Posterior vena cava (tissue), 2 donors: ENCODE results near the gene SDK1. TPM values are rescaled to one million over a fixed set of nuclear protein-coding genes. Genes with fewer than 3 reads are reported as not detected.

Experiments
- DNase-seq: peaks from one replicate; pipeline ENCODE4 v3.0.0-alpha.2; 2020; ENCODE audit warnings: low spot score
- intact Hi-C, 2 donors: fragments of 100-400 bp; cut with DNase I; formaldehyde crosslinking; loops; one replicate each; pipeline versions ENCODE4 v1.14.1 to v1.14.2; 2022 to 2023
- total RNA-seq, 2 donors: library from RNA; stranded (reverse); fragmentation: NEBNext Ultra II Directional; extraction: Animal tissue kit (Norgen Biotek cat#: 25700); gene quantifications; one replicate each; pipeline ENCODE4 v1.2.1, GENCODE V29; 2021
- donor health status: DM: yes; HTN: yes; CAD: no.
- donor health status: DM: yes; HTN: yes; CAD: no.

SDK1 gene
- total RNA-seq, 2 donors from 2014 or later, result 14.4 to 18.3 TPM

GRCh38 chr7:4150731-4151130, 849.7 kb downstream of the SDK1 start:
- DNase-seq, result no peak
- intact Hi-C loops, result no loop called here

- no peak for DNase-seq
- intact Hi-C loops, result no loop called here
Observed at GRCh38 chr7:4151524-4151923, 850.5 kb downstream of the SDK1 start.

DNA sequence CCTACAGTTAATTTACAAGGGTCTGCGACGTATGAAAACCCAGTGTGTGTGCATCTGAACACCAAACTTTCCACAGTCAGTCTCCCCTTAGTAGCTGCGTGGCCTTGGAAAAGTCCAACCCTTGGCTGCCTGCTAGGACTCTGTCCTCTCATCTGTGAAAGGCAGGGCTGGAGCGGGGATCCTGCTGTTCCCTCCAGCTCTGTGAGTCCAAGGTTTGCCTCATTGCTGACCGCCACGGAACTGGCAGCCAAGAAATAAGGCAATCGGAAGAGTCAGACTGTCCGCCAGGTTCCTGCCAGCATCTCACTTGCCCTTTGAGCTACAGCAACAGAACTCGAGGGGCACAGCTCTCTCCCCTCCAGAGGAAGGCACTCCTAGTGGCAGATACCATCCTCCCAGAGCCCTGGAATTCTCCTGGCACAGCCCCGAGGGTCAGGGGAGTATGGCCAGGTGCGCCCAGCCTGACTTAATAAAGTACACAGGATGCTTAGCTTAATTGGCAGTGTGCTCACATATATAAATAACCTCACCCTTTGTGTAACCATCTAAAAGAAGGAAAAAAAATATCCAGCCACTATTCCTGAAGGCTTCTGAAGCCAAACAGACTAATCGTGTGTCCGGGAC, 851.0 kb downstream of the SDK1 start:
- DNase-seq, result peak; percentile 87
- intact Hi-C loops, result no loop called here

DNA sequence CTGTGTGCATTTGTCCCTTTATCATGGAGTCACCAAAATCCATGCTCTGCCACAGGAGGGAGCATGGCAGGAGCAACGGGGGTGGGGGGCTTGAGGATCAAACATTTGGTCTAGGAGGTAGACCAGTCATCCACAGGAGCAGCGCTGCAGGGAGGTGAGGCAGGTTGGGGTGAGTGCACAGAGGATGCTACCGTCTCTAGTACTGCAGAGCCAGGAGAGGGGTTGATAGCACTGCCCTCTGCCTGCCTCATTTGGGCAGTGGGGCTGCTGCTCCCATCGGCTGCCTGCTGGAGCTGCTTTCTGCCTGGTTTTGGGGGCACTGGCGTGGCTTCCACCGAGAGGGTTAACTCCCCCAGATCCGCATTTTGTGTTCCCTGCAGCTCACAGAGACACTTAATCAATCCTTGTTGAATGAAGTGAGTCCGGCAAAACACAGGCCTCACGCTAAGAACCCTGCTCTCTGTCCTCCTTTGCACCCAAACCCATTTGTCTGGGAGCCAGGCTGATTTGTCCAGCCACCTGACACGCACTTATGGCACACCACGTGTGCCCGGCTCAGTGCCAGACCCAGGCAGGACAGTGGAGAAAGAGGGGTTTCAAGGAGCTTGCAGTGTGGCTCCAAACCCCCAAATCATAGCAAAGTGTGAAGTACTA, 854.0 kb downstream of the SDK1 start:
- intact Hi-C loops, result no loop called here
- DNase-seq, result no peak

- no peak for DNase-seq
- intact Hi-C loops, result no loop called here
Observed at GRCh38 chr7:4156190-4156589, 855.1 kb downstream of the SDK1 start.

DNA sequence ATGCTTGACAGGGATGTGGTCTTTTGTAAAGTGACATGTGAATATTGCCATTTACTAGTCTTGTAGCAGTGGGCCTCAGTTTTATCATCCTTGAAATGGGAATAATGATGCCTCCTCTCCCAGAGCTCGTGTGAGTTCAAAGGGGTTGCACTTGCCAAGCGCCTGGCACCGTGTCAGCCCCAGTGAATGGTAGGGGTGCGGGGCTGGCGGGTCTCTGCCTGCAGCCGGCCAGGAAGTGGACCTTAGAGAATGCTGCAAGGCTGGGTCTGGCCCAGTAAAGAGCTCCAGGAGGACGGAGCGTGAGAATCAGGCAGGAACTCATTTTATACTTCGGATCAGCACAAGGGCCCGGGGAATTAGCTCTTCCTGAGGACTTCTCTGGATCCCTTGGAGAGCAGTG, 856.6 kb downstream of the SDK1 start:
- intact Hi-C loops, result no loop called here
- no peak for DNase-seq

DNA sequence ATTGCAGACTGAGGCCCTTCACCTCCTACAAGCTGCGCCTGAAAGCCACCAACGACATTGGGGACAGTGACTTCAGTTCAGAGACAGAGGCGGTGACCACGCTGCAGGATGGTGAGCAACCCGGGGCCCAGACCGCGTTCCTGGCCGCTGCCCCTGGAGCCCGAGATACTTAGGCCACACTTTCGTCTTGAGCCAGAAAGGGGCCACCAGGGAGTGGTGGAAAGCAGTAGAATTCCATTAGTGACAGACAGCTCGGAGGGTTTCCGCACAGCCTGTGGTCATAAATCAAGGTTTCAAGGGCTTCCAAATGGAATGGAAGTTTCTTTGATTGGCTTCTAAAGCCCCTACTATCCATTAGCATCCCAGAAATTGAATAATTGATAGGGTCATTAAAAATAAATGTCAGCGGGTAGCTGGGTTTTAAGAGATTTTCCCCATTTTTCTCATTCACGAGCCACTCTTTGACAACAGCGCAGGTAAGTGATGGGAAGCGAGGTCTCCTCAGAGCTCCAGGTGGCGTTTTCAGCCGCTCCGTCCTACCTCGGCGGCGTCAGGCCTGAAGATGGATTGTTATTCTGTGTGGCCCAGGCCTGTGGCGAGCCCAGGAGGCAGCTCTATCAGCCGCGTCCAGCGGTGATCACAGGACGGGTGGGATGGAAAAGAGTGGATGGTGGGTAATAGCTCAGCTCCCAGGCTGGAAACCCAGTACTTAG, 857.5 kb downstream of the SDK1 start:
- DNase-seq, result no peak
- intact Hi-C loops, result no loop called here

DNA sequence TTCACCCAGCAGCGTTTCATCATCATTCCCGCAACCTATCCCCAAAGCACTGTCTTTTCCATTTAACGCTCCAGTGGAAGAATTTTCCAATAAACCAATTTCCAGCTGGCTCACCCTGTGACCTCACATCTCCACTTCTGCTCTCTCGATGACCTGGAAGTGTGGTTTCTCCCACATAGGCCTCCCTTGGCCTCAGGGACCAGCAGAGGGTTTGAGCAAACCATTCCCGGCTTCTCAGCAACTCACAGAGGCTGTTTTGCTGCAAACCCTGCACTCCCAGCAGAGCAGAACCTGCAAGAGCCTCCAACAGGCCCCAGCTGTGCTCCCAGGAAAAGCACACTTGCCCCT, 858.1 kb downstream of the SDK1 start:
- DNase-seq, result no peak

DNA sequence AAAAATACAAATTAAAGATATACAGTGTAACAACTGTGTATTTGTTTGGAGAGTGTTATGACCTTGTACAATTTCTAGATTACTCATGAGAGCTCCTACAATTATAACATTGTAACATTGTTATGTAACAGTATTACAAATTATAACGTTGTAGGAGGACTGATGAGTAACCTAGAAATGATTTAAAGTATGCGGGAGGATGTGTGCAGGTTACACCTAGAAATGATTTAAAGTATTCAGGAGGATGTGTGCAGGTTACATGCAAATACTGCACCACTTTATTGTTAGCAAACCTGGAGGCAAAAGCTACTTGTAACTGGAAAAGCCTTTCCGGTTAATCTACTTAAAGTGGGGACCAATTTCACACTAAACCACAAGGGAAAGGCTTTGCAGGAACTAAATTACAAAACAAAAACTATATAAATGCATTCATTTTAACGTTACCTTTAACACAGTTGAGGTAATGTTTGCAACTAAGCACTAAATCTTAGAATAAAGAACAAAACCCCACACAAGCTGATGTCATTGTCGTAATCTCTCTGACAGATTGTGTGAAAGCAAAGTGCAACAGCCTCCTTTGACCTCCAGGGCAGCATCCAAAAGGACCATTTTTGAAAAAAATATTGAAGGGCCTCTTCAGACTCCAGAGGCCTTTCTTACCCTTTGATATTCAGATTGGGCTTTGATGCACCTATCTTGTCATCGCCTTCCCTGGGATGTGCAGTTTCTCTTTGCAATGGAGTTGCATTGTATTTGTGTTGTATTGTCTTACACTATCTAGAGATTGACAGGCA, 858.9 kb downstream of the SDK1 start:
- no peak for DNase-seq
- intact Hi-C loops, result no loop called here

More for the DNA sequence above, 858.1 kb downstream of the SDK1 start:
- intact Hi-C loops, result no loop called here

GRCh38 chr7:4162884-4163564, 862.0 kb downstream of the SDK1 start:
- intact Hi-C loops, result no loop called here
- no peak for DNase-seq

- intact Hi-C loops, result no loop called here
Observed at GRCh38 chr7:4163565-4164203, 862.6 kb downstream of the SDK1 start.

DNA sequence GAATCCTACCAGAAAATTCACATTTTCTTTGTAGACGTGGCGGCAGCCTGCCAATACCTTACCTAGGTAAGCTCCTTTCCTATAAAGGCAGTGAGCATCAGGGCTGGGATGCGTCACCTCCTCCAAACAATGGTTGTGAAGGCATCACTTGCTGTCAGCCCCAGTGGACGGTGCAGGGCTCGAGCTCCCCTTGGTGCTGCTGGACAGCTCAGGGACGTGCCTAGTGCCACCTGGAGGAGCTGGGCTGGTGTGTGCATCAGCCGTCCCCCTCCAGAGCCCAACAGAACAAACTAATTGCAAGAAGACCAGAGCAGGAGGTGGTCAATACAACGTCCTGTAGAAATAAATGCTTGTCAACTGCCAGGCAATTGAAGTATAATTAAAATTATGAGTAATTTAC, 863.5 kb downstream of the SDK1 start:
- no peak for DNase-seq
- intact Hi-C loops, result no loop called here

More at GRCh38 chr7:4163565-4164203, 862.6 kb downstream of the SDK1 start:
- DNase-seq, result no peak

- intact Hi-C loops, result no loop called here
- DNase-seq, result no peak
Observed at GRCh38 chr7:4166340-4166739, 865.3 kb downstream of the SDK1 start.

DNA sequence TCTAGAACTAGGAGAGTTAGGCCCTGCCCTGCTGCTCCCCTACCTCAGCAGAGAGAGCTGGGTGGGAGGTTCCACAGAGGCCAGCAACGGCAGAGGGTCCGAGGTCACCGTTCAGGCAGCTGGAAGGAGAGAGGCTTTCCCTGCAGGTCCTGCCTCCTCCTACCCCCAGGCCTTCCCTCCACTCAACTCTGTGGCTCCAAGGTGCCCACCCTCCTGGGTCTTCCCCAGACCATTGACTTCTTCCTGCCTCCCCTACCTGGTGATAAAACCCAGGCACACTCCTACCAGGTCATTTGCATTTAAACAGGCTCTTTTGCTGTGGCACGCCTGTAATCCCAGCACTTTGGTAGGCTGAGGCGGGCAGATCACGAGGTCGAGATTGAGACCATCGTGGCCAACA, 865.8 kb downstream of the SDK1 start:
- no peak for DNase-seq
- intact Hi-C loops, result no loop called here

- intact Hi-C loops, result no loop called here
- DNase-seq, result no peak
Observed at GRCh38 chr7:4167385-4167910, 866.4 kb downstream of the SDK1 start.

- intact Hi-C loops, result no loop called here
- no peak for DNase-seq
Observed at GRCh38 chr7:4168041-4168440, 867.0 kb downstream of the SDK1 start.

DNA sequence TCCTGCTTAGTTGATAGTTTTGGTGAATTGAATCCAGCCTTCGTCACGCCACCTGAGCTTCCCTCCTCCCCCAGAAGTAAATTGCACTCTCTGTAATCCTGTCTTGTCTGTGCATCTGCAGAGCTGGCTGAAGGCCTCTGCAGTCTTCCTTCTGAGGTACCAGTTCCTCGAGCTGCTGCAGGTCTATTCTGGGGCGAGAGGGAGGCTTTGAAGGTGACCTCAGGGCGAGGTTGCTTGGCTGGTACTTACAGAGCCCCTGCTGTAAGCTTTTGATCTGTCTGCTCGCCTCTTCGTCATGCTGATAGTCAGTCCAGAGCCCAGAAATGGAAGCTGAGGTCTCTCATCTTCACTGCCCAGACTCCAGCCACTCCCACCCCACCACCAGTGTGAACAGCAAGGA, 867.5 kb downstream of the SDK1 start:
- DNase-seq, result no peak
- intact Hi-C loops, result no loop called here

GRCh38 chr7:4169455-4169854, 868.4 kb downstream of the SDK1 start:
- DNase-seq, result no peak

More at GRCh38 chr7:4169455-4169854, 868.4 kb downstream of the SDK1 start:
- intact Hi-C loops, result no loop called here
